Esophagus squamous epithelium (tissue), 4 donors: ENCODE data around the gene TUBA4B.

ENCODE experiments used
- CTCF ChIP-seq, 6 experiments: fragments of 450-650 bp in 4 of 6; fragments of 200-600 bp in 2 of 6; sonication (generic) in 2 of 6; IDR thresholded peaks; one replicate each; pipeline ENCODE4 v1.5.1; 2016 to 2019; ENCODE audit warnings: antibody characterized with exemption in 6 of 6, mild to moderate bottlenecking in 4 of 6, moderate library complexity in 4 of 6
- POLR2A ChIP-seq, 4 donors: fragments of 450-650 bp; IDR thresholded peaks; one replicate each; pipeline ENCODE4 v1.6.1; 2017; ENCODE audit warnings: antibody characterized with exemption in 4 of 4, mild to moderate bottlenecking in 4 of 4, moderate library complexity in 3 of 4

- TF ChIP-seq POLR2A (IDR thresholded peaks at IDR 0.05), result no peak
- TF ChIP-seq CTCF (IDR thresholded peaks at IDR 0.05), result no peak
Observed at GRCh38 chr2:219228911-219229304, 24.1 kb upstream of the TUBA4B start.
